Vagina (tissue), 2 donors: ENCODE measurements around the gene CSNK1D. TPM values are rescaled to one million over a fixed set of nuclear protein-coding genes. Genes with fewer than 3 reads are reported as not detected.
"Not testable (repeated sequence)": the region's sequence is repeated elsewhere in the genome, so short reads cannot be mapped to it uniquely, and the experiment has no call there.

Experiments
- DNase-seq, 2 donors: peaks; one replicate each; pipeline ENCODE4 v3.0.0-alpha.2; 2017; ENCODE audit errors: extremely low spot score in 2 of 2
- H3K27ac ChIP-seq: fragments of 200-600 bp; sonication (generic); one replicate; pipeline ENCODE4 v1.5.1; 2019
- H3K27me3 ChIP-seq: fragments of 200-600 bp; sonication (generic); one replicate; pipeline ENCODE4 v1.5.1; 2019
- H3K36me3 ChIP-seq, 2 donors: fragments of 200-600 bp; sonication (generic); one replicate each; pipeline ENCODE4 v1.5.1; 2017 to 2019
- H3K4me1 ChIP-seq: fragments of 200-600 bp; sonication (generic); one replicate; pipeline ENCODE4 v1.5.1; 2019
- H3K4me3 ChIP-seq, 2 donors: fragments of 200-600 bp; sonication (generic); 1 replicate in 1 of 2; 2 replicates in 1 of 2; pipeline ENCODE4 v1.5.1; 2016 to 2019
- H3K9me3 ChIP-seq: fragments of 200-600 bp; sonication (generic); one replicate; pipeline ENCODE4 v1.5.1; 2019
- CTCF ChIP-seq, 3 experiments: fragments of 450-650 bp in 2 of 3; fragments of 200-600 bp in 1 of 3; sonication (generic) in 1 of 3; IDR thresholded peaks; one replicate each; pipeline ENCODE4 v1.5.1; 2017 to 2019; ENCODE audit warnings: antibody characterized with exemption in 3 of 3, mild to moderate bottlenecking in 2 of 3, moderate library complexity in 2 of 3
- POLR2A ChIP-seq, 2 donors: fragments of 450-650 bp; IDR thresholded peaks; one replicate each; pipeline ENCODE4 v1.6.1; 2017; ENCODE audit warnings: antibody characterized with exemption in 2 of 2, mild to moderate bottlenecking in 2 of 2, moderate library complexity in 2 of 2
- POLR2AphosphoS5 ChIP-seq, 2 donors: sonication (generic); formaldehyde crosslinking; IDR thresholded peaks; one replicate each; pipeline ENCODE4 v1.9.0; 2017; ENCODE audit warnings: antibody characterized with exemption in 2 of 2, mild to moderate bottlenecking in 2 of 2, low read depth in 1 of 2; ENCODE audit not compliant: insufficient read depth in 1 of 2
- intact Hi-C: fragments of 100-400 bp; cut with DNase I; formaldehyde crosslinking; loops from one replicate; pipeline ENCODE4 v1.15.1; 2023
- total RNA-seq: library from RNA; depleted of rRNA; stranded (reverse); fragments of >200 nt; gene quantifications from one replicate; pipeline ENCODE4 v1.2.3, GENCODE V29; 2016

CSNK1D gene
- total RNA-seq, 1 donor from 2014 or later, result 67.8 TPM

DNA sequence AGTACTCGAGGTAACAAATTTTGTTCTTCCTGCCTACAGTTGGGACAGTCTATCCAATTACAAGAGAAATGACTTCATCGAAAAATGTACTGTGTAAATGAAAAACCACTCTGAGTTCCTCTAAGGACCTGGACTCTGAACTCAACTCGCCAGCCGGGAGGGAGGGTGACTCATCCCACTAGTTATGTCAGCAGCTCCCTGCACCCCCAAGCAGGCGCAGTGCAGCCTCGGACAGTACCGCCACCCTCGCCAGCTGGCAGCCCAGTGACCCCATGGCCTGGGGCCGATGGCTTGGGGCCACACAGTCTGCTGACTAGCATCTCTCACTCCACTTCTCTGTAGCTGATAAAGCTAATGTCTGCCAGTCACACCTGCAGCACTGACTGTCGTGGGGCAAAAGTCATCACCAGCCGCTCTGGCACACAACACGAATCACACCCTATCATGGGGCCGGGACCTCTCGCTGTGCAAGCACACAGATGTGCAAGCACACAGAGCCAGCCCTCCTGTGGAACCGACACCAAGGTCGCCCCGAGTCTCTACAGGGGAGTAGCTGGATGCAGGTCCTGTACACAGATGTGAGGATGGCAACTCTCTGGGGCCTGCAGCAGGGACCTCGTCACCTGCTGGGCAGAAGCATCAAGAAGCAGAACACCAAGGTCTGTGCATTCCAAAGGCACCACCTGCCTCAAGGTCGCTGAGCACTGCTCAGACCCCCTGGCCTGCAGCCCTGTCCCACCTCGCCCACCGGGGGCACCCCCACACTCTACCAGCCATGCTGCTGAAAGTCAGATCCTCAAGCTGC, 5.7 kb downstream of the CSNK1D start:
- peak overlapping the region; percentile 83 for H3K27ac ChIP-seq

DNA sequence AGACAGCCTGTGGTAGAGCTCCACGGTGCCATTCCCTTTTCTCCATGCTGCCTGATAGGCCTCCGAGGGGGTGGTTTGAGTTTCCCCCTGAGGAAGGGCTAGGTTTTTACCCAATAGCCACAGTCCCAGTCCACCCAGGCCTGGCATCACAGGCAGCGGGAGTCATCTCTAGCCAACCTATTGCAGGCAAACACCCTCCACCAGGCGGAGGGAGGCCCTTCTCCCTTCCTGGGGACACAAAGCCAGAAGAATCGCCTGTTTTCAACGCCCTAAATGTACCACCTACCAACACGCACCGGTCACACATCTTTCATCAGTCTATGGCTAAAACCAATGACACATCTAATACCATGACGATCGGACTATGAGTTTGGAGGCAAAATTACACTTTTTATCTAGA, 7.4 kb downstream of the CSNK1D start:
- no peak overlapping the region for H3K4me3 ChIP-seq
- no peak for TF ChIP-seq POLR2AphosphoS5 (IDR thresholded peaks at IDR 0.05; ENCODE audit: insufficient read depth in 1 of 2, low read depth in 1 of 2)
- TF ChIP-seq CTCF (IDR thresholded peaks at IDR 0.05), result no peak
- TF ChIP-seq POLR2A (IDR thresholded peaks at IDR 0.05), result no peak
- peaks cover 53% of the 10 kb centered on the region for H3K4me1 ChIP-seq
- no peak for DNase-seq
- H3K27ac ChIP-seq, result peak overlapping the region; percentile 54
- peaks cover 4 to 52% of the 10 kb centered on the region in 2 donors for H3K36me3 ChIP-seq
- intact Hi-C loops, result no loop called here
- H3K9me3 ChIP-seq, result no peaks in the 10 kb centered on the region
- no peaks in the 10 kb centered on the region for H3K27me3 ChIP-seq

More for the DNA sequence above, 5.7 kb downstream of the CSNK1D start:
- Histone ChIP-seq H3K4me1 (peaks cover 68% of the 10 kb centered on the region), H3K36me3 (peaks cover 0 to 47% of the 10 kb centered on the region in 2 donors), H3K4me3 (peak overlapping the region in 1 of 2 donors; percentile 40), H3K27me3 (no peaks in the 10 kb centered on the region), H3K9me3 (no peaks in the 10 kb centered on the region)
- peak; percentile 77 to 84 for TF ChIP-seq POLR2AphosphoS5 (IDR thresholded peaks at IDR 0.05; ENCODE audit: insufficient read depth in 1 of 2, low read depth in 1 of 2)
- TF ChIP-seq CTCF (IDR thresholded peaks at IDR 0.05), result no peak
- DNase-seq, result peak in 1 of 2 donors; percentile 96
- intact Hi-C loops, result no loop called here

DNA sequence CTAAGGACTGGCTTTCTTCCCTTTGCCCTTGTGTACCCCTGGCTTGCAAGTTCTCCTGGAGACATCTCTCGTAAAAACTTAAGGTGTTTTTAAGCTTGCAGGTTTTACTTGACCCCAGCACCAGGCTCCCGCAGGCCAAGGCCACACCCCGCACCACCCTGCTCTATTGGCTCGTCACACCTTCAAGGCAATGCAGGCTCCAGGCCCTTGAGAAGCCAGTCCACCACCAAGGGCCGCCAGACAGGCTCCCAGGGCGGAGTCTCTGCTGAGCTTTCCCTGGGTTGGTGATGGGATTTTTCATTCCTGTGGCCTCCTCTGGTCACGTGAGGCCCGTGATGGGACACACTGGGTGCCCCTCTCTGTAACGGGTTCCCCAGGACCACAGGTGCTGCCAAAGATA, 9.9 kb downstream of the CSNK1D start:
- Histone ChIP-seq H3K4me1 (peaks cover 28% of the 10 kb centered on the region), H3K27me3 (no peaks in the 10 kb centered on the region), H3K9me3 (no peaks in the 10 kb centered on the region), H3K27ac (no peak overlapping the region), H3K36me3 (peaks cover 5 to 70% of the 10 kb centered on the region in 2 donors), H3K4me3 (no peak overlapping the region)
- TF ChIP-seq POLR2AphosphoS5 (IDR thresholded peaks at IDR 0.05; ENCODE audit: insufficient read depth in 1 of 2, low read depth in 1 of 2) (no peak), CTCF (IDR thresholded peaks at IDR 0.05) (no peak), POLR2A (IDR thresholded peaks at IDR 0.05) (no peak)
- intact Hi-C loops, result no loop called here
- DNase-seq, result no peak

GRCh38 chr17:82262344-82262743, 11.2 kb downstream of the CSNK1D start:
- no peaks in the 10 kb centered on the region for H3K9me3 ChIP-seq
- intact Hi-C loops, result no loop called here
- no peak for DNase-seq
- no peak overlapping the region for H3K4me3 ChIP-seq
- no peak for TF ChIP-seq POLR2A (IDR thresholded peaks at IDR 0.05)
- no peak for TF ChIP-seq POLR2AphosphoS5 (IDR thresholded peaks at IDR 0.05; ENCODE audit: insufficient read depth in 1 of 2, low read depth in 1 of 2)
- H3K36me3 ChIP-seq, result peaks cover 5 to 79% of the 10 kb centered on the region in 2 donors
- H3K4me1 ChIP-seq, result peaks cover 15% of the 10 kb centered on the region
- no peaks in the 10 kb centered on the region for H3K27me3 ChIP-seq
- H3K27ac ChIP-seq, result no peak overlapping the region

DNA sequence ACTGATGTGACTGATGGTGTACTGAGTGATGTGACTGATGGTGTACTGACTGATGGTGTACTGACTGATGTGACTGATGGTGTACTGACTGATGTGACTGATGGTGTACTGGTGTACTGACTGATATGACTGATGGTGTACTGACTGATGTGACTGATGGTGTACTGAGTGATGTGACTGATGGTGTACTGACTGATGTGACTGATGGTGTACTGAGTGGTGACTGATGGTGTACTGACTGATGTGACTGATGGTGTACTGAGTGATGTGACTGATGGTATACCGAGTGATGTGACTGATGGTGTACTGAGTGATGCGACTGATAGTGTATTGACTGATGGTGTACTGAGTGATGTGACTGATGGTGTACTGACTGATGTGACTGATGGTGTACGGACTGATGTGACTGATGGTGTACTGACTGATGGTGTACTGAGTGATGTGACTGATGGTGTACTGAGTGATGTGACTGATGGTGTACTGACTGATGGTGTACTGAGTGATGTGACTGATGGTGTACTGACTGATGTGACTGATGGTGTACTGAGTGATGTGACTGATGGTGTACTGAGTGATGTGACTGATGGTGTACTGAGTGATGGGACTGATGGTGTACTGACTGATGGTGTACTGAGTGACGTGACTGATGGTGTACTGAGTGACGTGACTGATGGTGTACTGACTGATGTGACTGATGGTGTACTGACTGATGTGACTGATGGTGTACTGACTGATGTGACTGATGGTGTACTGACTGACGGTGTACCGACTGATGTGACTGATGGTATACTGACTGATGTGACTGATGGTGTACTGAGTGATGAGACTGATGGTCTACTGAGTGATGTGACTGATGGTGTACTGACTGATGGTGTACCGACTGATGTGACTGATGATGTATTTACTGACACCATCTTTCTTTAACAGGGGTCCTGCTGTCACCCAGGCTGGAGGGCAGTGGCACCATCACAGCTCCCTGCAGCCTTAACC, 13.2 kb downstream of the CSNK1D start:
- H3K4me1 ChIP-seq, H3K27ac ChIP-seq, intact Hi-C loops, H3K9me3 ChIP-seq, DNase-seq, H3K27me3 ChIP-seq, H3K4me3 ChIP-seq: not testable (repeated sequence)
- H3K36me3 ChIP-seq, result peaks cover 5 to 83% of the 10 kb centered on the region in 2 donors
